Kidney (tissue), 14 donors: ENCODE measurements around the gene MARF1. TPM values are rescaled to one million over a fixed set of nuclear protein-coding genes. Genes with fewer than 3 reads are reported as not detected.

ENCODE experiments used
- DNase-seq, 5 donors: peaks; one replicate each; pipeline ENCODE4 v3.0.0-alpha.2; 2013 to 2020
- FAIRE-seq: peaks from 2 replicates; lab custom pipeline; 2012; peaks lifted over from hg19 to GRCh38; lab: Jason Lieb, UNC
- H3K27ac ChIP-seq, 2 donors: one replicate each; pipeline ENCODE4 v1.7.0; 2013; ENCODE audit warnings: low read depth in 2 of 2, low read length in 2 of 2, inconsistent platforms in 1 of 2
- H3K27me3 ChIP-seq: one replicate; pipeline ENCODE4 v1.7.1; 2013; ENCODE audit warnings: low read length, inconsistent platforms; ENCODE audit not compliant: control insufficient read depth, insufficient read depth
- H3K36me3 ChIP-seq, 3 donors: one replicate each; pipeline versions ENCODE4 v1.7.0 to v1.7.1; 2013; ENCODE audit warnings: low read length in 3 of 3, control low read depth in 1 of 3, inconsistent platforms in 1 of 3; ENCODE audit not compliant: insufficient read depth in 3 of 3, control insufficient read depth in 2 of 3
- H3K4me1 ChIP-seq, 3 donors: one replicate each; pipeline versions ENCODE4 v1.7.0 to v1.7.1; 2013; ENCODE audit warnings: low read length in 3 of 3, inconsistent platforms in 1 of 3, low read depth in 1 of 3; ENCODE audit not compliant: control insufficient read depth in 2 of 3, insufficient read depth in 2 of 3
- H3K4me3 ChIP-seq, 3 donors: one replicate each; pipeline versions ENCODE4 v1.7.0 to v1.8.1; 2013; ENCODE audit warnings: low read length in 3 of 3, control low read depth in 1 of 3, inconsistent platforms in 1 of 3
- H3K9ac ChIP-seq, 3 donors: one replicate each; pipeline versions ENCODE4 v1.7.0 to v1.7.1; 2013; ENCODE audit warnings: low read length in 3 of 3, control low read depth in 1 of 3, inconsistent platforms in 1 of 3
- H3K9me3 ChIP-seq, 3 donors: one replicate each; pipeline versions ENCODE4 v1.7.0 to v1.7.1; 2013; ENCODE audit warnings: low read length in 3 of 3, control low read depth in 1 of 3, inconsistent platforms in 1 of 3; ENCODE audit not compliant: control insufficient read depth in 2 of 3, insufficient read depth in 1 of 3
- CTCF ChIP-seq: IDR thresholded peaks from 3 replicates; pipeline ENCODE4 v1.5.1; 2012; ENCODE audit warnings: mild to moderate bottlenecking, moderate library complexity, borderline replicate concordance; ENCODE audit not compliant: insufficient read depth; ENCODE audit errors: extremely low read depth
- intact Hi-C: fragments of 100-400 bp; cut with DNase I; formaldehyde crosslinking; loops from one replicate; pipeline ENCODE4 v1.11.1; 2022
- polyA plus RNA-seq: library from polyadenylated mRNA; stranded (reverse); fragments of 350-450 nt; fragmentation: Illumina TruSeq; extraction: RNeasy Lipid Tissue Mini Kit (QIAGEN cat#74804); gene quantifications from one replicate; pipeline ENCODE4 v1.2.3, GENCODE V29; 2014; ENCODE audit warnings: low read depth, low replicate concordance; ENCODE audit not compliant: insufficient read depth
- total RNA-seq: library from RNA; stranded (reverse); fragmentation: NEBNext Ultra II Directional; extraction: Animal tissue kit (Norgen Biotek cat#: 25700); gene quantifications from one replicate; pipeline ENCODE4 v1.2.1, GENCODE V29; 2021
- donor health status: control.
- donor health status: control.
- donor health status: control.
- donor health status: control.
- donor health status: control.
- donor health status: DM: yes; HTN: yes; CAD: no.
- donor health status: Normal renal cell carcinoma (clear cell type).

The MARF1 gene
- total and polyA plus RNA-seq, 2 donors from 2014 or later = 17.5 to 80.7 TPM

- no peak for FAIRE-seq
- intact Hi-C loops = no loop called here
Observed at GRCh38 chr16:15559176-15559575, 83.8 kb downstream of the MARF1 start.

DNA sequence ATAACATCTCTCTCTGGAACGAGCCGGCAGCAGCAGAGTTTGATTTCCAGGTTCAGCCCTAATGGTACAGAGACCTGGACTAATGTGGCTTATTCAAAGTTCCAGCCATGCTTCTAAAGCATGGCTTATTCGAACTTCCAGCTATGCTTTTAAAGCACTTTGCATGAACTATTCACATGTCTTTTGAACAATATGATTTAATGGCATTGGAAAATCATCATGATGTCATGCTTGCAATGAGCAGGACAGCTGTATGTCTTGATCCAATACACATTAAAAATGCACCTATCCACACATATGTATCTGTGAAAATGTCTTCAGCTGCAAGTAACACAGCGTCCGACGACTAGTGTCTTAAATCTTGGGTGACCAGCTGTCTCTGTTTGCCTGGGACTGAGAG is 85.7 kb downstream of the MARF1 start:
- Histone ChIP-seq H3K4me3 (no peak overlapping the region), H3K27ac (no peak overlapping the region), H3K4me1 (no peaks in the 10 kb centered on the region), H3K36me3 (no peaks in the 10 kb centered on the region), H3K9ac (no peak overlapping the region), H3K27me3 (no peaks in the 10 kb centered on the region), H3K9me3 (no peaks in the 10 kb centered on the region)
- DNase-seq = no peak
- no peak for TF ChIP-seq CTCF
- FAIRE-seq = no peak
- intact Hi-C loops = no loop called here

More at GRCh38 chr16:15559176-15559575, 83.8 kb downstream of the MARF1 start:
- H3K9ac ChIP-seq = no peak overlapping the region
- H3K4me1 ChIP-seq = no peaks in the 10 kb centered on the region
- peaks cover 0 to 4% (median 0%) of the 10 kb centered on the region in 3 donors for H3K36me3 ChIP-seq
- H3K9me3 ChIP-seq = no peaks in the 10 kb centered on the region
- no peak for TF ChIP-seq CTCF
- H3K27me3 ChIP-seq = no peaks in the 10 kb centered on the region
- no peak overlapping the region for H3K4me3 ChIP-seq
- no peak overlapping the region for H3K27ac ChIP-seq
- no peak for DNase-seq

- no peak for FAIRE-seq
- Histone ChIP-seq H3K27ac (no peak overlapping the region), H3K9ac (no peak overlapping the region), H3K27me3 (no peaks in the 10 kb centered on the region), H3K4me3 (no peak overlapping the region), H3K36me3 (no peaks in the 10 kb centered on the region), H3K9me3 (no peaks in the 10 kb centered on the region), H3K4me1 (no peaks in the 10 kb centered on the region)
- no peak for TF ChIP-seq CTCF
- DNase-seq = no peak
- intact Hi-C loops = no loop called here
Observed at GRCh38 chr16:15556130-15556529, 86.8 kb downstream of the MARF1 start.
